G401 (cell line): ENCODE data around the gene PRSS12. TPM values are rescaled to one million over a fixed set of nuclear protein-coding genes. Genes with fewer than 3 reads are reported as not detected.
"Not testable (repeated sequence)": the region's sequence is repeated elsewhere in the genome, so short reads cannot be mapped to it uniquely, and the experiment has no call there.

Experiments used
- DNase-seq: peaks from one replicate; pipeline ENCODE4 v3.0.0-alpha.2; 2015; ENCODE audit warnings: low spot score
- in situ Hi-C: cut with HindIII; loops from 2 replicates; pipeline ENCODE4 v1.10.0; 2016; ENCODE audit warnings: low sequenced_read_pairs, mixed read lengths
- total RNA-seq: library from RNA; depleted of rRNA; stranded (reverse); fragments of >200 nt; shearing (Covaris generic); gene quantifications from 2 replicates; pipeline ENCODE4 v1.2.3, GENCODE V29; 2014

The PRSS12 gene
- total RNA-seq, 1 experiment from 2014 or later, result not detected

DNA sequence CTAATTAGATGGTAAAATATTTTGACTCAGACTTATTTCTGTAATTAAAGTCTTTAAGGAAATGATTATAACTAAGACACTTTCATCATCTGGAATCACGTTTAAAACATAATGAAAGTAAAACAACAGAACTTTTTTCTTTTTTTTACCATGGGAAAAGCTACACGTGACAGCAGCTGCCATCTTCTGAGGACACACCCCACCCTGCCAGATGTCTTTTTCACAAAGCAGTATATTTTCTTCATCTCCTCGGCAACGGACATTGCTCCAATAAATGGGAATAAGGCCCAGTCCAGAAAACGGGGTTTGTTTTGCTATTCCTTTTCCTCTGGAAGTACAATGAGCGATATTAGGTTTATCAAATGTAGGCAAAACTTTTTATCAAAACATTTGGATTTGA lies 17.5 kb downstream of the PRSS12 start:
- no peak for DNase-seq
- in situ Hi-C loops, result no loop called here

GRCh38 chr4:118331352-118331751 lies 21.5 kb downstream of the PRSS12 start:
- in situ Hi-C loops, result no loop called here
- no peak for DNase-seq

DNA sequence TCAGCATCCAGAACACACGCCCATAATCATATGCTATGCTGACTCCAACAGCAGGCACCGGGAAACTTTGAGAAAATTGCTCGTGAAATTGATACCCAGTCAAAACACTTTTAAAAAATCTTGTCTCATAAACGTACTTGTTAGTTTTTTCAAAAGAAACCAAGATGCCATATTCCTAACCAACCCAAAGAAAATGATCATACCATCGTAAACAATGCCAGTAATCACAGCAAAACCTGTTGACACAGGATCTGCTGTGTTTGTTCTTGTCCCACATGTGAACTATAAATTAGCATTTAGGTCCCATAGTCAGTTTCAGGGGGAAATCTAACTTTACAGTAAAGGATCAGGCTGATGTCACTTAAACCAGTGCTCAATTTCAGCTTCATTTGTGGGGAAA lies 23.0 kb downstream of the PRSS12 start:
- DNase-seq, result no peak
- in situ Hi-C loops, result no loop called here

GRCh38 chr4:118327554-118328241 lies 25.1 kb downstream of the PRSS12 start:
- in situ Hi-C loops, result no loop called here

GRCh38 chr4:118326585-118326984 lies 26.2 kb downstream of the PRSS12 start:
- DNase-seq, result no peak
- in situ Hi-C loops, result no loop called here

More at GRCh38 chr4:118327554-118328241, 25.1 kb downstream of the PRSS12 start:
- DNase-seq, result no peak

- in situ Hi-C loops, result no loop called here
- no peak for DNase-seq
Observed at GRCh38 chr4:118325431-118325830, 27.4 kb downstream of the PRSS12 start.

DNA sequence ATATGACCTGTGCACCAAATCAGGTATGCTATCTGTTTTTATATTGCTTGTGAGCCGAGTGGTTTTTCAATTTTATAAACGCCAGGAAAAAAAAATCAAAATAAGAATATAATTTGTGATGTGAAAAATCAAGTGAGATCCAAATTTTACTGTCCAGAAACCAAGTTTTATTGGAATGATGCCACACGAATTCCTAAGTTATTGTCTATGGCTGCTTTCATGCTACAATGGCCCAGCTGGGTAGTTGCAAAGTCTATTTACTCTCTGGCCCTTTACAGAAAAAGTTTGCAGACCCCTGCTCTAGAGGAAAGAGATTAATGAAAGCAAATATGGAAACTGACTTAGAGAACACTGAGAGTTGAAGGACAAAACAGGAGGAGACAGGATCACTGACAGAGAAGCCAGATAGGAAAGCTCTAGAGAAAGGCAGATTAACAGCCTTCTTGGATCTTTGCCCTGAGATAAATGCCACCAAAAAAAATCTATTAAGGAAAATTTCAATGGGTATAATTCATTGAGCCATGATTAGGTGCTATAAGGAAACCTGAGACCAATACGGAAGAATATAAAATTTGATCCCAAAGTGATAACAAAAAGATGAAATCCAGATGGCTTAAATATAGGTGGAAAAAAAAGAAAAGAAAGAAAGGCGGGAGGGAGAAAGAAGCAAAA lies 29.8 kb downstream of the PRSS12 start:
- DNase-seq, result no peak
- in situ Hi-C loops, result no loop called here

DNA sequence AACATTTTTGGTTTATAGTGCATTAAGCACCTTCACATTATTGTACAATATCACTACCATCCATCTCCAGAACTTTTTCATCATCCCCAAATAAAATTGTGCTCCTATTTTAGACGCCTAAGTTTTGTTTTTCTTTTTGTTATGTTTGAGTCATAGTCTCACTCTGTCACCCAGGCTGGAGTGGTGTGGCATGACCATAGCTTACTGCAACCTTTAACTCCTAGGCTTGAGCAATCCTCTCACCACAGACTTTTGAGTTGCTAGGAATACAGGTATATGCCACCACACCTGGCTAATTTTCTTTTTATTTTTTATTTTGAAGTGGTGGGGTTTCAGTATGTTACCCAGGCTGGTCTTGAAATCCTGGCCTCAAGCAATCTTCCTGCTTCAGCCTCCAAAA lies 33.9 kb downstream of the PRSS12 start:
- in situ Hi-C loops, result no loop called here
- DNase-seq, result no peak

DNA sequence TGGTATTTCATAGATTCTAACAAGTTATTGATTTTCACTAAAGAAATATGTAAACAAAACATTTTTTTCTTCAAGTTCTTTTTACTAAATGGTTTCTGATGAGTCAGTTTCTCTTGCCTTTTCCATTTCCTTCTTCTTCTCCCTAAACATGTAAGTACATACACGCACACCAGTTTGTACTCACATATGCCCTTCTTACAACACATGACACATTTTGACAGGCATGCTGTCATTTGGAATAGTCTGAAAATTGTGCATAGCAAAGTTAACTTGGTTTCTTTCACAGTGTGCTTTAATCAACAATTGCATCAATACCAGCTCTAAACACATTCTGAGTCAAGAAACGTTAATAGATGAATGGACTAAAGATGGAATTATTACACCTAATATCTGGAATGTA lies 35.1 kb downstream of the PRSS12 start:
- in situ Hi-C loops, result no loop called here
- DNase-seq, result no peak

DNA sequence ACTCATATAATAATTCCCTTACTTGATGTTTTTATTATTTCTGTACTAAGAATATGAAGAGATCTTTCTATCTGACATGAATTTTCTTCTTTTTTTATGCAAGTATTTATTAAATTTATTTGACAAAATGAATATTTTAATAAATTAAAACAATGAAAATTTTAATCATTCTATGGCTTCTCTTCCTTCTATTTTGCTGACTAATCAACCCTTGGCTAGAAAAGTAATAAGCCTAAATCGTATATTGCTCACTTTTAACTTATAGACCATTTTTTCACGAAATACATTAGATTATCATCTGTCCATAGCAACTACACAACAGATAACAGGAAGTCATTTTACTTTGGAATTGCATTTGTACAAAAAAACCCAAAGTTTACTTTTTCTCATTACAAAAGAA lies 38.6 kb downstream of the PRSS12 start:
- DNase-seq, result no peak
- in situ Hi-C loops, result no loop called here

GRCh38 chr4:118313098-118313497 lies 39.7 kb downstream of the PRSS12 start:
- peak; percentile 62 for DNase-seq
- in situ Hi-C loops, result no loop called here

- DNase-seq, result no peak
- in situ Hi-C loops, result no loop called here
Observed at GRCh38 chr4:118308306-118309030, 44.3 kb downstream of the PRSS12 start.

GRCh38 chr4:118307643-118308042 lies 45.2 kb downstream of the PRSS12 start:
- no peak for DNase-seq
- in situ Hi-C loops, result no loop called here

DNA sequence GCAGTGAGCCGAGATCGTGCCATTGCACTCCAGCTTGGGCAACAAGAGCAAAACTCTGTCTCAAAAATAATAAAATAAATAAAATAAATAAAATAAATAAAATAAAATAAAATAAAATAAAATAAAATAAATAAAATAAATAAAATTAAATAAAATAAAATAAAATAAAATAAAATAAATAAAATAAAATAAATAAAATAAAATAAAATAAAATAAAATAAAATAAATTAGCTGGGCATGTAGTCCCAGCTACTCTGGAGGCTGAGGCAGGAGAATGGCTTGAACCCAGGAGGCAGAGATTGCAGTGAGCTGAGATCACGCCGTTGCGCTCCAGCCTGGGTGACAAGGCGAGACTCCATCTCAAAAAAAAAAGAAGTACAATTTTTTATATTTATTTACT lies 53.2 kb downstream of the PRSS12 start:
- in situ Hi-C loops, DNase-seq: not testable (repeated sequence)

DNA sequence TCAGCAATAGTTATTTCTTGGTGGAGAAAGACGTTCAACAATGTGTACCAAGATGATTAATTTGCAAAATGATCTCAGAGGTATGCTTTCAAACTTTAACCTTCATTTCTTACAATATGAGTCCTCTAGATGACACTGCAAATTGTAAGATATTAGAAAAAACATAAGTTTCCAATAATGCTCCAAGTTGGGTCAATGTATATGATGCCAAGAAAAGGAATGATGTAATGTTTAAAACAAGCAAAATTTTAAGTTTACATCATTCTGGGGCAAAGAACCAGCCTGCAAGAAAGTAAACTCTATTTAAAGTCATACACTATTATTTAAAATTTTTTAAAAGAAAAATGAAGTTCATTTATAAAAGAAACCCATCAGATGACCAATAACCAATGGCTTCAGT lies 56.1 kb downstream of the PRSS12 start:
- DNase-seq, result no peak
- in situ Hi-C loops, result no loop called here

GRCh38 chr4:118290951-118291350 lies 61.9 kb downstream of the PRSS12 start:
- in situ Hi-C loops, result no loop called here
- DNase-seq, result no peak

DNA sequence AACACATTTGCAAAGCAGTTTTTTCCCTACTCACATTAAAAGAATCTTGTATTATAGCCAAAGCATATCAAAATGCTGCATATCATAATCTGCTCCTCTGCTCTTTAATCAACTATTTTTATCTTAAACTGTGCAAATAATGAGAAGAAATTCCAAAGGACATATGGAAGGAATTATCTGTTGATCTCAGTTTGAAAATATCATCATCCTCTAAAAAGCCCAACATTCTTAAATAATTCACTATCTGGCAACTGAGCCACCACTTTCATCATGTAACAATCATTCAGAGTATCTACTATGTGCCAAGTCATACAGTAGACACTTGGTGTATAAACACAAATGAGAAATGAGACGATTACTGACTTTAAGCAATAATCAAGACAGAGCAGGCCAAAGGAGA lies 63.0 kb downstream of the PRSS12 start:
- in situ Hi-C loops, result no loop called here
- DNase-seq, result no peak

DNA sequence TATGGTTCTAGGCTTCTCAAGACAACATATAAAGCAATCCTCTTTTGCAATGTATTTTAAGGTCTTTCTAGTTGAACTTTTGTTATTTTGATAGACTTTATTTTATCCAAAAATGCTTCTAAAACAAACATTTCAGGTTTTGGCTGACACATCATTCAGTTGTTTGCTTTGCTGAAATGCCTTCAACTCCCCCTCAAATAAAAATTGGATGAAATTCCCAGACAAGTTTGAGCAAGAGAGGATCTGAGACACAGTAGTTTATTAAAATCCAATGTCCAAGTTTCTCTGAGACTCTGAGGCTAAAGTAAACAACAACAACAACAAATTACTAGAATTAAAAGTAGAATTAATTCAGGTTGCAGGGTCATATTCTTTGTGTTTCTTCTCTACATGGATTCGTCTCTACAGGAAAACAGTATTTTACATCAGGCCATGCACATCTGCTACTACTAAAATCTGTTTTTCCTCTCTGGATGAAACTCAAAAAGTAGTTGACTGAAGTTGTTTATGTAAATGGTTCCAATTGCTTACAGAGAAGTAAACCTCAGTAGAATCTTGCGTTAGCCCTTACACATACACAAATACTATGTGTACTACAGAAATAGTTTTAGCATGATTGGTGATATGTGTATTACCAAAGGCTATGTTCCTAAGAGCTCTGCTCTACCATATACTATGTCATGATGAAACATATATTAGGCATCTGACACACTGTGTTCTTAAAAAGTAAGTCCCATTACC lies 64.9 kb downstream of the PRSS12 start:
- DNase-seq, result no peak
- in situ Hi-C loops, result no loop called here

- DNase-seq, result no peak
- in situ Hi-C loops, result no loop called here
Observed at GRCh38 chr4:118286685-118287084, 66.1 kb downstream of the PRSS12 start.

- in situ Hi-C loops, result no loop called here
- DNase-seq, result no peak
Observed at GRCh38 chr4:118285931-118286330, 66.9 kb downstream of the PRSS12 start.
